Left ventricle myocardium inferior (tissue), 1 donor: ENCODE measurements around the gene SFTPD. TPM values are rescaled to one million over a fixed set of nuclear protein-coding genes. Genes with fewer than 3 reads are reported as not detected.

Source experiments
- DNase-seq: peaks from one replicate; pipeline ENCODE4 v3.0.0-alpha.2; 2020
- H3K27ac ChIP-seq: fragments of 200-600 bp; replicated peaks from 2 replicates; pipeline ENCODE4 v1.8.0; 2021
- H3K27me3 ChIP-seq: fragments of 200-600 bp; 2 replicates; pipeline ENCODE4 v1.8.0; 2021; ENCODE audit warnings: low read depth
- H3K36me3 ChIP-seq: fragments of 200-600 bp; 2 replicates; pipeline ENCODE4 v1.8.0; 2021
- H3K4me1 ChIP-seq: fragments of 200-600 bp; 2 replicates; pipeline ENCODE4 v1.8.0; 2021
- H3K4me3 ChIP-seq: fragments of 200-600 bp; 2 replicates; pipeline ENCODE4 v1.8.0; 2021; ENCODE audit warnings: mild to moderate bottlenecking, moderate library complexity
- H3K9me3 ChIP-seq: fragments of 200-600 bp; replicated peaks from 2 replicates; pipeline ENCODE4 v1.8.0; 2021
- CTCF ChIP-seq: fragments of 200-600 bp; IDR thresholded peaks from 2 replicates; pipeline ENCODE4 v1.8.0; 2021; ENCODE audit warnings: antibody characterized with exemption, mild to moderate bottlenecking, borderline replicate concordance
- intact Hi-C: fragments of 100-400 bp; cut with micrococcal nuclease; formaldehyde crosslinking; loops from one replicate; pipeline ENCODE4 v1.11.0; 2022
- total RNA-seq: library from RNA; stranded (reverse); fragmentation: NEBNext Ultra II Directional; extraction: Animal tissue kit (Norgen Biotek cat#: 25700); gene quantifications from one replicate; pipeline ENCODE4 v1.2.1, GENCODE V29; 2021
- donor health status: DM: no; HTN: yes; CAD: no; lungs with severe emphysema.

SFTPD gene
- total RNA-seq, 1 donor from 2014 or later = 0.49 TPM

GRCh38 chr10:79947787-79948424 is 999 bp downstream of the SFTPD start:
- no peak for DNase-seq
- no peak for TF ChIP-seq CTCF
- H3K4me1 ChIP-seq = no peaks in the 10 kb centered on the region
- peaks cover 16% of the 10 kb centered on the region for H3K36me3 ChIP-seq
- no peaks in the 10 kb centered on the region for H3K27me3 ChIP-seq
- no peak overlapping the region for H3K4me3 ChIP-seq
- no peak overlapping the region for H3K27ac ChIP-seq
- intact Hi-C loops = no loop called here
- H3K9me3 ChIP-seq = peaks cover 26% of the 10 kb centered on the region

- intact Hi-C loops = no loop called here
- H3K27me3 ChIP-seq = no peaks in the 10 kb centered on the region
- H3K4me3 ChIP-seq = no peak overlapping the region
- no peak for TF ChIP-seq CTCF
- H3K9me3 ChIP-seq = peaks cover 17% of the 10 kb centered on the region
- peaks cover 7% of the 10 kb centered on the region for H3K36me3 ChIP-seq
- no peaks in the 10 kb centered on the region for H3K4me1 ChIP-seq
- DNase-seq = no peak
- no peak overlapping the region for H3K27ac ChIP-seq
These were observed 1.9 kb downstream of the SFTPD start for GRCh38 chr10:79947083-79947415.

- no peaks in the 10 kb centered on the region for H3K4me1 ChIP-seq
- H3K36me3 ChIP-seq = peaks cover 1% of the 10 kb centered on the region
- intact Hi-C loops = no loop called here
- no peak overlapping the region for H3K4me3 ChIP-seq
- H3K27me3 ChIP-seq = no peaks in the 10 kb centered on the region
- H3K27ac ChIP-seq = no peak overlapping the region
- DNase-seq = no peak
- H3K9me3 ChIP-seq = peaks cover 14% of the 10 kb centered on the region
- TF ChIP-seq CTCF = no peak
These were observed 2.4 kb downstream of the SFTPD start for GRCh38 chr10:79946271-79947082.

GRCh38 chr10:79944428-79945395 is 4.2 kb downstream of the SFTPD start:
- Histone ChIP-seq H3K9me3 (no peaks in the 10 kb centered on the region), H3K4me3 (no peak overlapping the region), H3K27me3 (no peaks in the 10 kb centered on the region), H3K27ac (no peak overlapping the region), H3K4me1 (no peaks in the 10 kb centered on the region), H3K36me3 (no peaks in the 10 kb centered on the region)
- no peak for TF ChIP-seq CTCF
- DNase-seq = no peak
- intact Hi-C loops = no loop called here

GRCh38 chr10:79943871-79944270 is 5.0 kb downstream of the SFTPD start:
- no peak for TF ChIP-seq CTCF
- no peak overlapping the region for H3K4me3 ChIP-seq
- H3K9me3 ChIP-seq = no peaks in the 10 kb centered on the region
- H3K27me3 ChIP-seq = no peaks in the 10 kb centered on the region
- H3K27ac ChIP-seq = no peak overlapping the region
- no peak for DNase-seq
- intact Hi-C loops = no loop called here
- H3K4me1 ChIP-seq = no peaks in the 10 kb centered on the region
- H3K36me3 ChIP-seq = no peaks in the 10 kb centered on the region
